HG03159 (cell line): ENCODE results near the gene KLC4.

Experiments
- ATAC-seq: cut with Tn5 transposase; IDR thresholded peaks from one replicate; pipeline ENCODE4 v1.9.1; 2021; ENCODE audit warnings: mild to moderate bottlenecking, moderate library complexity; ENCODE audit not compliant: unreplicated experiment

The KLC4 gene

GRCh38 chr6:43120944-43121913 lies 61.8 kb downstream of the KLC4 start:
- ATAC-seq: no peak

GRCh38 chr6:43122146-43122545 lies 62.7 kb downstream of the KLC4 start:
- no peak for ATAC-seq

- ATAC-seq: no peak
These were observed 64.3 kb downstream of the KLC4 start for GRCh38 chr6:43123461-43124314.

- no peak for ATAC-seq
These were observed 65.0 kb downstream of the KLC4 start for GRCh38 chr6:43124481-43124880.
